Thoracic aorta (tissue), 2 donors: ENCODE results near the gene PPIA. TPM values are rescaled to one million over a fixed set of nuclear protein-coding genes. Genes with fewer than 3 reads are reported as not detected.
"Not testable (repeated sequence)": the region's sequence is repeated elsewhere in the genome, so short reads cannot be mapped to it uniquely, and the experiment has no call there.

Source experiments
- ATAC-seq: fragments of 150-250 bp; one replicate; pipeline ENCODE4 v1.8.0; 2017; ENCODE audit warnings: low read depth; ENCODE audit not compliant: insufficient number of reproducible peaks, low FRiP score
- DNase-seq: peaks from one replicate; pipeline ENCODE4 v3.0.0-alpha.2; 2020; ENCODE audit warnings: low spot score
- H3K27ac ChIP-seq, 2 donors: fragments of 200-600 bp; sonication (generic); 1 replicate in 1 of 2; 2 replicates in 1 of 2; pipeline ENCODE4 v1.5.1; 2016; ENCODE audit warnings: mild to moderate bottlenecking in 2 of 2, moderate library complexity in 2 of 2
- H3K27me3 ChIP-seq: fragments of 200-600 bp; sonication (generic); replicated peaks from 2 replicates; pipeline ENCODE4 v1.6.0; 2016; ENCODE audit warnings: mild to moderate bottlenecking; ENCODE audit not compliant: insufficient read depth
- H3K36me3 ChIP-seq: fragments of 200-600 bp; sonication (generic); one replicate; pipeline ENCODE4 v1.5.1; 2016
- H3K4me1 ChIP-seq, 2 donors: fragments of 200-600 bp; sonication (generic); 1 replicate in 1 of 2; 2 replicates in 1 of 2; pipeline versions ENCODE4 v1.5.1 to v1.6.0; 2016; ENCODE audit warnings: low read depth in 2 of 2, mild to moderate bottlenecking in 1 of 2; ENCODE audit not compliant: control insufficient read depth in 1 of 2
- H3K4me3 ChIP-seq: fragments of 200-600 bp; sonication (generic); 2 replicates; pipeline ENCODE4 v1.5.1; 2016; ENCODE audit warnings: mild to moderate bottlenecking
- H3K9me3 ChIP-seq: fragments of 200-600 bp; sonication (generic); 2 replicates; pipeline ENCODE4 v1.5.1; 2016
- total RNA-seq, 2 donors: library from RNA; depleted of rRNA; stranded (reverse); fragments of >200 nt; gene quantifications; one replicate each; pipeline versions ENCODE4 v1.1.0 to v1.2.3, GENCODE V29; 2016
- TF ChIP-seq, protein P1 (sequence below): fragments of 200-600 bp; sonication (generic); IDR thresholded peaks from one replicate; pipeline ENCODE4 v1.5.1; 2019; ENCODE audit warnings: antibody characterized with exemption

The PPIA gene
- total RNA-seq, 2 donors from 2014 or later: 1,002 to 1,065 TPM

DNA sequence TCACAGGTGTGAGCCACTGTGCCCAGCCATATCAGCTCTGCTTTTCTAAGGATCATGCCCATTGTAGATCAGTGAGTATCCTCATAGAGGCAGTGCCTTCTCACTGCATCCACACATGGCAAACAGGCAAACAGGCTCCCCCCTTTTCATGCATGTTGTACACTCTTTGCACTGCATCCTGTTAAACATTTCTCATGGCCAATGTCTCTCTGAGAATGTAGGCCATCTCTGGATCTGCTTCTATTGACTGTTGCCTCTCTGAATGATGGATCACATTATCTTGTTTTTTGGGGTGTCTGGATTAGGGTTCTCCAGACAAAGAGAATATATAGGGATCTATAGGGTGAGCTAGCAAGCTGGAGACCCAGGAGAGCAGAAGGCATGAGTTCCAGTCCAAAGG, 13.1 kb upstream of the PPIA start:
- Histone ChIP-seq H3K27me3 (no peaks in the 10 kb centered on the region), H3K9me3 (peaks cover 3% of the 10 kb centered on the region), H3K27ac (no peak overlapping the region), H3K4me1 (no peaks in the 10 kb centered on the region), H3K4me3 (no peak overlapping the region), H3K36me3 (no peaks in the 10 kb centered on the region)
- ATAC-seq: no peak
- DNase-seq: no peak
- TF ChIP-seq, protein P1, sequence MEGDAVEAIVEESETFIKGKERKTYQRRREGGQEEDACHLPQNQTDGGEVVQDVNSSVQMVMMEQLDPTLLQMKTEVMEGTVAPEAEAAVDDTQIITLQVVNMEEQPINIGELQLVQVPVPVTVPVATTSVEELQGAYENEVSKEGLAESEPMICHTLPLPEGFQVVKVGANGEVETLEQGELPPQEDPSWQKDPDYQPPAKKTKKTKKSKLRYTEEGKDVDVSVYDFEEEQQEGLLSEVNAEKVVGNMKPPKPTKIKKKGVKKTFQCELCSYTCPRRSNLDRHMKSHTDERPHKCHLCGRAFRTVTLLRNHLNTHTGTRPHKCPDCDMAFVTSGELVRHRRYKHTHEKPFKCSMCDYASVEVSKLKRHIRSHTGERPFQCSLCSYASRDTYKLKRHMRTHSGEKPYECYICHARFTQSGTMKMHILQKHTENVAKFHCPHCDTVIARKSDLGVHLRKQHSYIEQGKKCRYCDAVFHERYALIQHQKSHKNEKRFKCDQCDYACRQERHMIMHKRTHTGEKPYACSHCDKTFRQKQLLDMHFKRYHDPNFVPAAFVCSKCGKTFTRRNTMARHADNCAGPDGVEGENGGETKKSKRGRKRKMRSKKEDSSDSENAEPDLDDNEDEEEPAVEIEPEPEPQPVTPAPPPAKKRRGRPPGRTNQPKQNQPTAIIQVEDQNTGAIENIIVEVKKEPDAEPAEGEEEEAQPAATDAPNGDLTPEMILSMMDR: no peak

DNA sequence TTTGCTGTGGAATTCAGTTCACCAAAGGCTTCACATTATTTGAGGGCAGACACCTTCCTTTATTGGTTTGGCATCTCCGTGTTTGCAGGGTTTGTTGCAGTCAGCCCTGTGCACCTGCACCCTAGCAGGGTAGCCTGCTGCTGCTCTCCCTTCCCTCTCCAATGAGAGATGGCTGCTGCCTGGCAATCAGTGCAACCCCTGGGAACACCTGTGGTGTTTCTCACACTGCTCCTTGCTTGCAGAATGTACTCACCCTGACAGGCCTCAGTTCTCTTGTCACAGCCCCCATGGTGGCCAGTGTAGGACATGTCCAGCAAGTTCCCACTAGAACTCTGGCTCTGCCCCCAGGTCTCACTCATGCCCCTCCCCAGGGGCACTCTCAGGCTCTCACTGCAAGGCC, 12.1 kb upstream of the PPIA start:
- no peak for DNase-seq
- no peaks in the 10 kb centered on the region for H3K36me3 ChIP-seq
- H3K4me3 ChIP-seq: no peak overlapping the region
- no peak overlapping the region for H3K27ac ChIP-seq
- ATAC-seq: no peak
- TF ChIP-seq, protein P1: no peak
- H3K4me1 ChIP-seq: no peaks in the 10 kb centered on the region
- peaks cover 3% of the 10 kb centered on the region for H3K9me3 ChIP-seq
- no peaks in the 10 kb centered on the region for H3K27me3 ChIP-seq

GRCh38 chr7:44785218-44785617, 11.3 kb upstream of the PPIA start:
- ATAC-seq, H3K9me3 ChIP-seq, H3K36me3 ChIP-seq, H3K4me1 ChIP-seq, H3K4me3 ChIP-seq, H3K27me3 ChIP-seq, H3K27ac ChIP-seq, DNase-seq: not testable (repeated sequence)

DNA sequence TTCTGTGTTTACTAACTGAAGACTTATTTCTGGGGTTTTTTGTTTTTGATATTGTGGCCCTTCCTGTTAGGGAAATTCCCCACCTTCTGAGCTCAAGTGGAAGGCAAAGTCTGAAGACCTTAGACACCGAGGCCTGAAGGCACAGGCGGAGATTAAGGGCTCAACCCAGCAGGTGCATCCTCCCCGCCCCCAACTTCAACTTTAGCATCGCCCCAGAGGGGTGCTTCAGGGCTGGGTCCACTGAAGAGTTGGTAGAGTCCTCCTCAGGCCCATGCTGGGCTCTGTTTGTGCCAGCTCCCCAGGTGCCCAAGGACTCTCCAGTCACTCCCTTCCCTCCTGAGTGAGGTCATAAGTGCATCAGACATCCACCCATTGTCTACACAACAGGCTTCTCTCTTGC, 9.4 kb upstream of the PPIA start:
- TF ChIP-seq, protein P1: no peak
- Histone ChIP-seq H3K27ac (no peak overlapping the region), H3K4me1 (peaks cover 0 to 9% of the 10 kb centered on the region in 2 donors), H3K36me3 (no peaks in the 10 kb centered on the region), H3K4me3 (no peak overlapping the region), H3K9me3 (peaks cover 3% of the 10 kb centered on the region), H3K27me3 (no peaks in the 10 kb centered on the region)
- DNase-seq (no peak), ATAC-seq (no peak)

DNA sequence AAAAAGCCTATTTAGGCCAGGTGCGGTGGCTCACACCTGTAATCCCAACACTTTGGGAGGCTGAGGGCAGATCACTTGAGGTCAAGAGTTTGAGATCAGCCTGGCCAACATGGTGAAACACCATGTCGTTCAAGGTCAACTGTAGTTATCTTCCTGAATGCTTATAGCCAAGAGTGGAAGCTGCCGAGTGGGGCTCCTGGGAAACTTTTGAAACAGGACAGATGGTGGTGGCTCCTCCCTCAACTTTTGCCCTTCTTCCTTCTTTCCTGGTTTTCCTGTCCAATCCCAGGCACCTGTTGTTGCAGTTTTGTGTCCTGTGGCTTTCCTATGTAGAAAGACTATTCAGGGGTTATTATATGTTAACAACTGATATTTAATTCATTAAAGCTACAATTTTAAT, 8.7 kb upstream of the PPIA start:
- no peak overlapping the region for H3K4me3 ChIP-seq
- H3K9me3 ChIP-seq: peaks cover 3% of the 10 kb centered on the region
- peaks cover 0 to 9% of the 10 kb centered on the region in 2 donors for H3K4me1 ChIP-seq
- TF ChIP-seq, protein P1: no peak
- no peak overlapping the region for H3K27ac ChIP-seq
- ATAC-seq (no peak), DNase-seq (no peak)
- H3K27me3 ChIP-seq: no peaks in the 10 kb centered on the region
- no peaks in the 10 kb centered on the region for H3K36me3 ChIP-seq

GRCh38 chr7:44789990-44790389, 6.5 kb upstream of the PPIA start:
- Histone ChIP-seq H3K9me3 (no peaks in the 10 kb centered on the region), H3K27me3 (no peaks in the 10 kb centered on the region), H3K4me1 (peaks cover 0 to 9% of the 10 kb centered on the region in 2 donors), H3K4me3 (no peak overlapping the region), H3K27ac (no peak overlapping the region), H3K36me3 (no peaks in the 10 kb centered on the region)
- DNase-seq: no peak
- TF ChIP-seq, protein P1: no peak
- no peak for ATAC-seq
